HG02884 (cell line): Measurements from ENCODE around the gene RNASEH2C.
"Not testable (repeated sequence)": the region's sequence is repeated elsewhere in the genome, so short reads cannot be mapped to it uniquely, and the experiment has no call there.

ENCODE experiments used
- ATAC-seq: cut with Tn5 transposase; IDR thresholded peaks from one replicate; pipeline ENCODE4 v1.9.1; 2021; ENCODE audit warnings: mild to moderate bottlenecking, moderate library complexity; ENCODE audit not compliant: unreplicated experiment

Gene RNASEH2C

DNA sequence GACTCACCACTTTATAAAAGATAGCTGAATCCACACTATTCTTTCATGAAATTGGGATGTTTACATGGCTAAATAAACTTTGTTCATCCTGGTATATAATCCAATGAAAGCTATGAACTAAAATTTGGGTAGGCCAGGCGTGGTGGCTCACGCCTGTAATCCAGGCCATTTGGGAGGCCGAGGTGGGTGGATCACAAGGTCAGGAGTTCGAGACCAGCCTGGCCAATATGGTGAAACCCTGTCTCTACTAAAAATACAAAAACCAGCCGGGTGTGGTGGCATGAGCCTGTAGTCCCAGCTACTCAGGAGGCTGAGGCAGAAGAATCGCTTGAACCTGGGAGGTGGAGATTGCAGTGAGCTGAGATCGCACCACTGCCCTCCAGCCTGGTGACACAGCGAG is 28.8 kb downstream of the RNASEH2C start:
- not testable (repeated sequence) for ATAC-seq

DNA sequence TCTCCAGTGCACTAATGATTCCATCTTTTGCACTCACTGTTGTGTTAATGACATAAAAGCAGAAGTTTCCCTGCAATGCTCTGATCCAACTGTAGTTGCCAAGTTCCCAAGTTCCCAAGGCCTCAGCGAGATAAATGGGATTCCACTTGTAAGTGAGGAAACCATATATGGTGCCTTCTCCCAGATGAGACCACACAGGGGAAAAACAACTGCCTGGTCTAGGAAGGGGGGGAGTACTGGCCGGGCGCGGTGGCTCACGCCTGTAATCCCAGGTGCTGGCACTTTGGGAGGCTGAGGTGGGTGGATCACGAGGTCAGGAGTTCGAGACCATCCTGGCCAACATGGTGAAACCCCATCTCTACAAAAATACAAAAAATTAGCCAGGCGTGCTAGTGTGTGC is 34.6 kb downstream of the RNASEH2C start:
- ATAC-seq, result no peak

DNA sequence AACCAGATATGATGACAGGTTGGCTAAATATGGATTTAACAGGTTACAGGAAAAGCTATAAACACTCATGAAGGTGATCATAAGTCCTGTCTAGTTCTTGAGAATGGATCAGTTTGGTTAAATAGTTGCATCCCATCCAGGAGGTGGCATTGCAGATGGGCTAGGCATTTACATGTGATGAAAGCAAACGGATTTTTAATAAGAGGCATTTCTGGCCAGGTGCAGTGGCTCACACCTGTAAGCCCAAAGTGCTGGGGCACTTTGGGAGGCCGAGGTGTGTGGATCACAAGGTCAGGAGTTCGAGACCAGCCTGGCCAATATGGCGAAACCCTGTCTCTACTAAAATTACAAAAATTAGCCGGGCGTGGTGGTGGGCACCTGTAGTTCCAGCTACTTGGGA is 37.1 kb downstream of the RNASEH2C start:
- not testable (repeated sequence) for ATAC-seq

DNA sequence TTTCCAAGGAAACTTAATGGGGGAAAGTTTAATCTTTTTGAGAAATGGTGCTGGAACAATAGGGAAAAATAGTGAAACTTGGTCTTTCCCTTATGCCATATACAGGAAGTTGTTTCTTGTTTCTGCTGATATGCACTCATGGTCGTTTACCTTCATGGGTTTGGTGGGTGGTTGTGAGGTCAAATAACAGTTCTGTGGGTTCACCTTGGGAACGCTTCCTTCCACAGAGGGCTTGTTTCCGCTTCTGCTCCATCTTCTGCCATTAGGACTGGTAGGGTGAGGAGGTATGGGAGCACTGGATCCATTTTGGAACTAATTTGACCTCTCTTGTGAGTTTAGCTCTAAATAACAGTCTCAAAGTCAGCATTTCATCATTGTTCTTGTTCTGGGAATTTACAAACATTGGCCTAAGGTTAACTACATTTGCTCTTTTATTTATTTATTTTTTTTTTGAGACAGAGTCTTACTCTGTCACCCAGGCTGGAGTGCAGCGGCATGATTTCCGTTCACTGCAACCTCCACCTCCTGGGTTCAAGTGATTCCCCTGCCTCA is 40.3 kb downstream of the RNASEH2C start:
- ATAC-seq, result no peak

DNA sequence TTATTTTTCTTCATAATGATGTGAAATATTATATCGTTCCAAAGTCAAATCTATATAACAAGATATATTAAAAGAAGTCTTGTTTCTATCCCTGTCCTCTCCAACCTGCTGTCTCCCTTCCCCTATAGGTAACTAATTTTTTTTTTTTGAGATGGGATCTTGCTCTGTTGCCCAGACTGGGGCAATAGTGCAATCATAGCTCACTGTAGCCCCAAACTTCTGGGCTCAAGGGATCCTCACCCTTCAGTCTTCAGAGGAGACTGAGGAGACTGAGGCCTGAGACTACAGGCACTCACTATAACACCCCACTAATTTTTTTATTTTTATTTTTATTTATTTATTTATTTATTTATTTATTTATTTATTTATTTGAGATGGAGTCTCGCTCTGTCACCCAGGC is 47.6 kb downstream of the RNASEH2C start:
- no peak for ATAC-seq

DNA sequence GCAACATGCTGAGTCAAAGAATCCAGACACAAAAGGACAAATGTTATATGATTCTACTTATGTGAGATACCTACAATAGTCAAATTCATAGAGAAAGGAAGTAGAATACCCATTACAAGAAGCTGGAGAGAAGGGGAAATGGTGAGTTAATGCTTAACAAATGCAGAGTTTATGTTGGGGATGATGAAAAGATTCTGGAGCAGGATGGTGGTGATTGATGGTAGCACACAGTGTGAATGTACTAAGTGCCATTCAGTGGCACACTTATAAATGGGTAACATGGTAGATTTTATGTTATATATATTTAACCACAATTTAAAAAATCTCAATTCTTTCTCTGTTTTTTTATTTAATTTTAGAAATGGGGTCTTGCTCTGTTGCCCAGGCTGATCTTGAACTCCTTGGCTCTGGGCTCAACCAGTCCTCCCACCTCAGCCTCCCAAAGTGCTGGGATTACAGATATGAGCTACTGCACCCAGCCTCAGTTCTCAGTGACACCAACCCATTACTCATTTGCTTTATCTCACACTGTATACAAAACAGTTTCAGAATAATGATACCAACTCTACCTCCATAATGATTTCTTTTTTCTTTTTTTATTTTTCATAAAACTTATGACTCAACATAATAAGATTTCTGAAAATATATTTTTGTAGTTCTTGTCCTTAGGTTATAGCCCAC is 48.3 kb downstream of the RNASEH2C start:
- ATAC-seq, result no peak
